Measurements from ENCODE around the gene CCDC141.

- TF ChIP-seq ZNF274 (IDR thresholded peaks at IDR 0.05; ENCODE audit: low read depth, low read length) = no peak
- TF ChIP-seq YY1 (IDR thresholded peaks at IDR 0.05; ENCODE audit: insufficient read depth, insufficient read length) = no peak
These were observed 253.8 kb downstream of the CCDC141 start for GRCh38 chr2:178796079-178796677.

Data from NT2/D1 (cell line).